B cell (primary cell): Measurements from ENCODE around the gene TOR1AIP2. TPM values are rescaled to one million over a fixed set of nuclear protein-coding genes. Genes with fewer than 3 reads are reported as not detected.

ENCODE experiments used
- ATAC-seq: fragments of 200-7000 bp; cut with Tn5 transposase; one replicate; pipeline ENCODE4 v1.10.0; 2021; ENCODE audit warnings: low read depth, mild to moderate bottlenecking, moderate number of reproducible peaks, moderate library complexity
- CTCF ChIA-PET: fragments of 350-600 bp; sonication (Branson Sonifier 250); formaldehyde crosslinking; loops from one replicate; lab custom pipeline; 2021; ENCODE audit warnings: antibody characterized with exemption, inconsistent platforms; lab: Charles Lee
- POLR2A ChIA-PET: fragments of 350-600 bp; sonication (Branson Sonifier 250); formaldehyde crosslinking; loops from one replicate; lab custom pipeline; 2021; ENCODE audit warnings: antibody characterized with exemption; lab: Charles Lee
- DNase-seq: peaks from one replicate; pipeline ENCODE4 v3.0.0; 2013
- H2AFZ ChIP-seq: 2 replicates; pipeline ENCODE4 v1.6.1; 2012; ENCODE audit warnings: mild to moderate bottlenecking, low read depth, low read length; ENCODE audit not compliant: insufficient read depth, poor library complexity, severe bottlenecking
- H3K27ac ChIP-seq, 2 donors: 1 replicate in 1 of 2; 2 replicates in 1 of 2; pipeline ENCODE4 v1.5.1; 2012 to 2013; ENCODE audit warnings: low read length in 2 of 2, mild to moderate bottlenecking in 2 of 2, moderate library complexity in 1 of 2
- H3K27me3 ChIP-seq, 4 experiments: fragments of 200-600 bp in 1 of 4; sonication (generic) in 1 of 4; replicated peaks in 1 of 4; 1 replicate in 2 of 4; 2 replicates in 2 of 4; pipeline versions ENCODE4 v1.6.1 to v1.7.0; 2013 to 2016; ENCODE audit warnings: low read length in 3 of 4, mild to moderate bottlenecking in 2 of 4, mixed read lengths in 1 of 4, moderate library complexity in 1 of 4; ENCODE audit not compliant: insufficient read depth in 4 of 4, control insufficient read depth in 3 of 4; ENCODE audit errors: control extremely low read depth in 1 of 4
- H3K36me3 ChIP-seq, 2 experiments: replicated peaks in 1 of 2; 1 replicate in 1 of 2; 2 replicates in 1 of 2; pipeline versions ENCODE4 v1.6.1 to v1.7.1; 2013; ENCODE audit warnings: low read length in 1 of 2; ENCODE audit not compliant: insufficient read depth in 2 of 2, control insufficient read depth in 1 of 2; ENCODE audit errors: control extremely low read depth in 1 of 2, extremely low read depth in 1 of 2
- H3K4me1 ChIP-seq, 2 donors: fragments of 200-600 bp in 1 of 2; sonication (generic) in 1 of 2; 1 replicate in 1 of 2; 2 replicates in 1 of 2; pipeline versions ENCODE4 v1.5.1 to v1.6.1; 2013 to 2017; ENCODE audit warnings: low read length in 2 of 2; ENCODE audit not compliant: control insufficient read depth in 2 of 2, insufficient read depth in 2 of 2
- H3K4me2 ChIP-seq: replicated peaks from 2 replicates; pipeline ENCODE3; 2012; ENCODE audit warnings: mild to moderate bottlenecking, low read depth, low read length; ENCODE audit not compliant: poor library complexity, severe bottlenecking
- H3K4me3 ChIP-seq, 5 experiments: fragments of 200-600 bp in 1 of 5; sonication (generic) in 1 of 5; 1 replicate in 3 of 5; 2 replicates in 2 of 5; pipeline versions ENCODE4 v1.5.1 to v1.7.0; 2011 to 2016; ENCODE audit warnings: low read length in 4 of 5, mild to moderate bottlenecking in 4 of 5, low read depth in 2 of 5, control low read depth in 1 of 5, moderate library complexity in 1 of 5; ENCODE audit not compliant: insufficient read depth in 1 of 5; ENCODE audit errors: control extremely low read depth in 1 of 5, extremely low read depth in 1 of 5
- H3K79me2 ChIP-seq: fragments of 200-600 bp; sonication (generic); one replicate; pipeline ENCODE4 v1.6.0; 2016; ENCODE audit warnings: low read length; ENCODE audit not compliant: control insufficient read depth, insufficient read depth
- H3K9ac ChIP-seq: fragments of 200-600 bp; sonication (generic); 2 replicates; pipeline ENCODE4 v1.6.1; 2017; ENCODE audit warnings: mild to moderate bottlenecking, low read length, moderate library complexity
- H3K9me3 ChIP-seq, 3 donors: one replicate each; pipeline versions ENCODE4 v1.6.1 to v1.7.1; 2013; ENCODE audit warnings: low read length in 2 of 3; ENCODE audit not compliant: control insufficient read depth in 2 of 3, insufficient read depth in 1 of 3; ENCODE audit errors: control extremely low read depth in 1 of 3
- H4K20me1 ChIP-seq: 2 replicates; pipeline ENCODE4 v1.6.0; 2012; ENCODE audit warnings: mild to moderate bottlenecking, low read length; ENCODE audit not compliant: insufficient read depth, control insufficient read depth, poor library complexity, severe bottlenecking
- H3K27ac Mint-ChIP-seq: one replicate; pipeline ENCODE4 v1.8.0; 2021; ENCODE audit warnings: mixed read lengths
- H3K27me3 Mint-ChIP-seq: one replicate; pipeline ENCODE4 v1.8.0; 2021; ENCODE audit warnings: mixed read lengths
- H3K4me1 Mint-ChIP-seq: one replicate; pipeline ENCODE4 v1.8.0; 2021; ENCODE audit warnings: mixed read lengths
- H3K4me3 Mint-ChIP-seq: one replicate; pipeline ENCODE4 v1.8.0; 2021; ENCODE audit warnings: mixed read lengths
- H3K9me3 Mint-ChIP-seq: one replicate; pipeline ENCODE4 v1.8.0; 2022; ENCODE audit warnings: mixed read lengths; ENCODE audit not compliant: insufficient read depth
- CTCF ChIP-seq: fragments of 200-600 bp; IDR thresholded peaks from one replicate; pipeline ENCODE4 v1.8.0; 2022; ENCODE audit warnings: antibody characterized with exemption, mild to moderate bottlenecking
- EZH2 ChIP-seq: IDR thresholded peaks from 2 replicates; pipeline ENCODE4 v1.6.1; 2012; ENCODE audit warnings: borderline replicate concordance, low read depth, mild to moderate bottlenecking, moderate library complexity, low read length; ENCODE audit not compliant: insufficient read depth, poor library complexity, severe bottlenecking
- WGBS: methylation state at CpG from one replicate; pipeline ENCODE4 v1.1.5; 2013; ENCODE audit warnings: missing lambda C conversion rate; ENCODE audit not compliant: insufficient coverage; 5-methylcytosine and 5-hydroxymethylcytosine counted together
- intact Hi-C: fragments of 100-400 bp; cut with micrococcal nuclease; formaldehyde crosslinking; loops from one replicate; pipeline ENCODE4 v1.10.0; 2022
- polyA plus RNA-seq: library from polyadenylated mRNA; depleted of rRNA; stranded (reverse); fragments of >200 nt; gene quantifications from 2 replicates; pipeline ENCODE4 v1.2.3, GENCODE V29; 2012
- total RNA-seq, 2 donors: library from RNA; stranded (reverse); fragments of 120-200 nt in 1 of 2; gene quantifications; 1 replicate in 1 of 2; 2 replicates in 1 of 2; pipeline versions ENCODE4 v1.2.3 to v1.2.4, GENCODE V29; 2013 to 2022

Gene TOR1AIP2
- total and polyA plus RNA-seq, 2 donors (not counting 1 experiment from before 2014, with no cell fraction given) = 13.6 to 54.4 TPM

GRCh38 chr1:179817056-179817455 is 60.5 kb downstream of the TOR1AIP2 start:
- ATAC-seq = no peak
- no peak for TF ChIP-seq EZH2
- no peak for TF ChIP-seq CTCF

GRCh38 chr1:179816196-179816960 is 61.2 kb downstream of the TOR1AIP2 start:
- ChIA-PET POLR2A (no interaction called here), CTCF (interaction anchor here (1.4 kb wide), 1 partner anchor 108 kb away, joined by 3 read pairs; no protein-coding TSS in a partner anchor)
- no peak for ATAC-seq
- Mint-ChIP-seq H3K27me3 (peaks cover 20% of the 10 kb centered on the region), H3K27ac (no peak overlapping the region), H3K4me3 (peak overlapping the region; percentile 94), H3K9me3 (no peaks in the 10 kb centered on the region), H3K4me1 (peaks cover 17% of the 10 kb centered on the region)
- H3K27ac ChIP-seq = no peak overlapping the region
- TF ChIP-seq CTCF (no peak), EZH2 (no peak)
- peaks cover 12 to 18% of the 10 kb centered on the region in 2 donors for H3K4me1 ChIP-seq
- H3K36me3 ChIP-seq = no peaks in the 10 kb centered on the region
- no peaks in the 10 kb centered on the region for H3K9me3 ChIP-seq
- no peak overlapping the region for H3K4me3 ChIP-seq
- H2AFZ ChIP-seq = no peak overlapping the region
- 93% methylated on average over 8 of the region's 17 CpGs for WGBS
- no peak overlapping the region for H3K4me2 ChIP-seq
- peaks cover 0 to 13% (median 5%) of the 10 kb centered on the region in 4 experiments for H3K27me3 ChIP-seq
- no peak overlapping the region for H3K9ac ChIP-seq
- no peaks in the 10 kb centered on the region for H3K79me2 ChIP-seq
- no peak for DNase-seq
- no peaks in the 10 kb centered on the region for H4K20me1 ChIP-seq
- intact Hi-C loops = no loop called here

More at GRCh38 chr1:179817056-179817455, 60.5 kb downstream of the TOR1AIP2 start:
- no peaks in the 10 kb centered on the region for H3K9me3 ChIP-seq
- intact Hi-C loops = no loop called here
- DNase-seq = no peak
- H3K36me3 ChIP-seq = no peaks in the 10 kb centered on the region
- no peaks in the 10 kb centered on the region for H4K20me1 ChIP-seq
- H3K27me3 Mint-ChIP-seq = peaks cover 17% of the 10 kb centered on the region
- no peak overlapping the region for H3K4me3 ChIP-seq
- no peak overlapping the region for H2AFZ ChIP-seq
- H3K9ac ChIP-seq = no peak overlapping the region
- ChIA-PET CTCF (interaction anchor here (1.4 kb wide), 1 partner anchor 108 kb away, joined by 3 read pairs; no protein-coding TSS in a partner anchor), POLR2A (no interaction called here)
- peaks cover 12 to 18% of the 10 kb centered on the region in 2 donors for H3K4me1 ChIP-seq
- peaks cover 17% of the 10 kb centered on the region for H3K4me1 Mint-ChIP-seq
- H3K27ac Mint-ChIP-seq = no peak overlapping the region
- H3K79me2 ChIP-seq = no peaks in the 10 kb centered on the region
- no peak overlapping the region for H3K4me2 ChIP-seq
- peaks cover 0 to 13% (median 5%) of the 10 kb centered on the region in 4 experiments for H3K27me3 ChIP-seq
- no peaks in the 10 kb centered on the region for H3K9me3 Mint-ChIP-seq
- no peak overlapping the region for H3K4me3 Mint-ChIP-seq
- 89% methylated on average over 3 of the region's 8 CpGs for WGBS
- H3K27ac ChIP-seq = no peak overlapping the region
